Choroid plexus epithelial cell (primary cell): ENCODE measurements around the gene IRS1.
A peak's percentile ranks its signal among the peaks of the same experiment; 100 is the strongest.

Experiments
- DNase-seq: peaks from one replicate; pipeline ENCODE4 v3.0.0-alpha.2; 2010; ENCODE audit warnings: low read depth
- H3K4me3 ChIP-seq: 2 replicates; pipeline ENCODE4 v1.5.1; 2011; ENCODE audit warnings: low read depth, mild to moderate bottlenecking, control low read depth, low read length, moderate library complexity
- TF ChIP-seq, protein P1 (sequence below): conservative IDR thresholded peaks from 2 replicates; pipeline ENCODE4 v1.5.1; 2011; ENCODE audit warnings: low read depth, mild to moderate bottlenecking, control low read depth, inconsistent platforms, low read length, moderate library complexity

The IRS1 gene

DNA sequence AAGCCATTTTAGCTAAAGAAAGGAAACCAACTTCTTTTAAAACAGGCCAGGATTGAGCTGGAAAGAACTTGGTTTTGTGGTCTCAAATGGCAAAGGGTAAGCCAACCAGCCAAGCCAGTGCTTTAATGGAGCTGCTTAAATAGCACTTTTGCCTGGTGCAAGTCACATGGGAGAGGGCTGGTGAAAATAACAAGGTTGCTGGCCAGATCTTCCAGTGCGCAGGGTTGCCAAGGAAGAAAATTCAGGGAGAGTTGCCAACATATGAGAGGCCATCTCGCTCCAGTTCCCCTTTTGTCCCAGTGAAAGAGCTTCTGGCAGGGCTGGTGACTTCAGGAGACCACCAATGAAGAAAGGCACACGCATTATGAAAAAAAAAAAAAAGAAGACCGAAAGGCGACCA, 57.3 kb downstream of the IRS1 start:
- no peak overlapping the region for H3K4me3 ChIP-seq
- TF ChIP-seq, protein P1, sequence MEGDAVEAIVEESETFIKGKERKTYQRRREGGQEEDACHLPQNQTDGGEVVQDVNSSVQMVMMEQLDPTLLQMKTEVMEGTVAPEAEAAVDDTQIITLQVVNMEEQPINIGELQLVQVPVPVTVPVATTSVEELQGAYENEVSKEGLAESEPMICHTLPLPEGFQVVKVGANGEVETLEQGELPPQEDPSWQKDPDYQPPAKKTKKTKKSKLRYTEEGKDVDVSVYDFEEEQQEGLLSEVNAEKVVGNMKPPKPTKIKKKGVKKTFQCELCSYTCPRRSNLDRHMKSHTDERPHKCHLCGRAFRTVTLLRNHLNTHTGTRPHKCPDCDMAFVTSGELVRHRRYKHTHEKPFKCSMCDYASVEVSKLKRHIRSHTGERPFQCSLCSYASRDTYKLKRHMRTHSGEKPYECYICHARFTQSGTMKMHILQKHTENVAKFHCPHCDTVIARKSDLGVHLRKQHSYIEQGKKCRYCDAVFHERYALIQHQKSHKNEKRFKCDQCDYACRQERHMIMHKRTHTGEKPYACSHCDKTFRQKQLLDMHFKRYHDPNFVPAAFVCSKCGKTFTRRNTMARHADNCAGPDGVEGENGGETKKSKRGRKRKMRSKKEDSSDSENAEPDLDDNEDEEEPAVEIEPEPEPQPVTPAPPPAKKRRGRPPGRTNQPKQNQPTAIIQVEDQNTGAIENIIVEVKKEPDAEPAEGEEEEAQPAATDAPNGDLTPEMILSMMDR, result no peak
- DNase-seq, result peak; percentile 29

DNA sequence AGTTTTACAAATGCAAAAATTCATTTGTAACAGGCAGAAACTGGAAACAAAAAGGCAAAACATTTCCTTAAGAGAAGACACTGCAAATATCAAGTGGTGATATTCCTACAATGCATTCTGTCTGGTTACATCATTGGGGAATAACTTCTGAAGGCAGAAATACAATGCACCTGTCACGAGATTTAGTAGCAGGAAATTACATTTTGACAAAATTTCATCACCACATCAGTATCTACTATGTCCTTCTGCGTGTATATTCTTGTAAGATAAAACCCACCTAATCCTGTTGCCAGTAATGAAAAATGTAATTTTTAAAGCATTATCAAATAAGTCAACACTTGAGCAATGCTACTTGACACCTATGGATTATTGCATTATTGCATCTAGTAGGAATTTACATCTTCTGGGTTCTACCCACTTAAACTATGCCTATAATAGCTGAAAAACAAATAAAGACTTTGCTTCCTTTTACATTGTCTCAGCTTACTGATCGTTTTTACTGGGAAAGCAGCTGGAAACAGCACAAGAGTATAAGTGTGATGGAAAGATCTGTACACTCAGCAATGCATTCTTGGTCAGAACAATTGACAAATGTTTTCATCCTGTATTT, 59.5 kb downstream of the IRS1 start:
- no peak for DNase-seq
- TF ChIP-seq, protein P1, result no peak
- no peak overlapping the region for H3K4me3 ChIP-seq

DNA sequence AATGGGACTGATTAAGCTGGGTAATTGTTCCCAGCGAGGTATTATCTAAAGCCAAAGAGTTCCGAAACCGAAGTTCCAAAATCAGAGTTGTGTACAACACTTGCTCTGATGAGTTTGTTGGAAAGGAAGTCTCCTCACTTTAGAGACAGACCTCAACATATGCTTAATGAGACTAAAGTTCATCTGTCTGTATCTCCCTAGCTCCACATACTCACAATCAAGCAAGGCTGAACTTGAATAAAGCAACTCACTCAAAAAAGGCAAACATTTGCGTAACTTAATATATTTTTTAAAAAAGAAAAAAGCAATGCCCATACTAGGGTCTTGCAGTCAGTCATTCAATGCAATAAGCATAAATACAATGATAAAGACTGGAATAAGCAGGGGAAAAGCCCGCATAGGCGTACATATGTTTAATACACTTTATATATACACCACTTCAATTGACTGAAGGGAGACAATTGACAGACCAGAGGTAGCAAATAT, 60.0 kb downstream of the IRS1 start:
- TF ChIP-seq, protein P1, result no peak
- no peak overlapping the region for H3K4me3 ChIP-seq
- DNase-seq, result no peak

DNA sequence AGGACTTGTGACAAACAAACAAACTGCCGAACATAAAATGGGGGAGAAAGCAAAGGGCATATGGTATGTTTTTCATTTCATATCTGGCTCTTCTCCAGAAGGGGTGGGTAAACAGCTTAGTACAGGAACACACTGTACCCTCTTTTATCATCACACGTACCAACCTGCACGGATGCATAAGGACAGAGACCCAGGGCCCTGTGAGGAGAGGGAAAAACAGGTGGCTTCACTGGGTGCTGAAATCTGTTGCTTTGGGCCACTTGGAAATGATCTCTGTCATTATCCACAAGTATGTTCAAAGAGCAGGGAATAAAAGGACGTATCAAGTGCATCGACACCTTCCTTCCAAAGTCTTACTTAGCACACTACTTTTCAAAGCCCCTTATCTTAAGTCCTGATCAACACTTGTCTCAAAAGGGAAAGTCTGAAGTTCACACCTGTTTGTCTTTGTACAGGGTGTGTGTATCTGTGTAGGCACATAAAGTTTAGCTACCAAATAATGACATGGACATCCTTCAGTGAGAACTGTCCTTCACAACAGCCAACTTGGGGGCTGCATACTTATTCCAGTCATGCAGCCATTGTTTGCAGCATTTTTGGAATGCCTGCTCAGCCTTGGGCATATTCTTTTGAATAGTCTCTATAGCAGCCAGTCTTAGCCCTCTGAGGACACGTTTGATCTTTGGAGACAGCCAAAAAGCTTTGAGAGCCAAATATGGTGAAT, 60.6 kb downstream of the IRS1 start:
- no peak for DNase-seq
- TF ChIP-seq, protein P1, result no peak
- no peak overlapping the region for H3K4me3 ChIP-seq

DNA sequence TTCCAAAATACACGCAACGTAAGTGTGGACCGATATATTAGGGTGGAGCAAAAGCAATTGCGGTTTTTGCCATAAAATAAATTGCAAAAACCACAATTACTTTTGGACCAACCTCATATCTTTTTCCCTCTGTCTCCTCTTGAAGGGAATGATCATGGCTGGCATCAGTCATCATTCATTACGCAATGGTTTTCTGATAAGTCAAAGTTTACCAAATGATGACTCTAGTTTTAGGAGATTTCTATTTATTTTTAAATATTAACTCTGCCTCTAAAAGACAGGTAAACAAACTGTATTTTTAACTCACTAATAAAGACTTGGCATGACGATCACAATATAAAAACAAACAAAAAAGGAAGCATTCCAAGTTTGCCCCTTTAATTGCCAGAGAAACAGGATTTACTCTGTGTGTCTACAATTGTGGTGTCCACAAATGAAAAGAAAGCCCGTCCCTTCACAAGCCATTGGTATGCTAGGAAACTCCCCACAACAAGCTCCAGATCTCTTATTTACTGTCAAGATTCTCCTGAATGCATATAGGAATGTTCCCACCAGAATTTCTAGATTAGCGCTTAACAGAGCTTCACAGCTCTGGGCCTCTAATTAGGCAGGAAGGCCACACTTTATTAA, 61.3 kb downstream of the IRS1 start:
- no peak overlapping the region for H3K4me3 ChIP-seq
- TF ChIP-seq, protein P1, result no peak
- no peak for DNase-seq

DNA sequence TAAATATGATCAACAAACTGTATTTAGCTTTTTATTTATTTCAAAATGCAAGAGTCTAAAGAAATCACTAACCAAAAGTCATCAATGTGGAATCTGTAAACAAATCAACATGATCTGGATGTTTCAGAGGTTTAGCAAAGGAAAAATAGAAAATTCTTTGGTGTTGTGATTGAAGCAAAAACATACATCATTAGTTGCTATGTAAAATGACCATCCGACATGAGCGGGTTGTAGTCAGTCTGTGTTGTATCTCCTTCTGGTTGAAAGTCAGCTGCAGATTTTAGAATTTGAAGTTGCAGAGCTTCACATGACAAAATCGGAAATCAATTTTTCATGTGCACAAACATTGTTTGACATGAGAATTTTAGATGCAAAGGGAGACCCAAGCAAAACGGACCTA, 63.2 kb downstream of the IRS1 start:
- no peak for DNase-seq
- H3K4me3 ChIP-seq, result no peak overlapping the region
- TF ChIP-seq, protein P1, result no peak
